CD4-positive, CD25-positive, alpha-beta regulatory T cell (primary cell): Measurements from ENCODE around the gene NR5A1. TPM values are rescaled to one million over a fixed set of nuclear protein-coding genes. Genes with fewer than 3 reads are reported as not detected.

Experiments used
- ATAC-seq, 2 donors: fragments of 150-1000 bp; cut with Tn5 transposase; one replicate each; pipeline ENCODE4 v1.10.0; 2021; ENCODE audit warnings: low read depth in 2 of 2, moderate number of reproducible peaks in 2 of 2, moderate library complexity in 1 of 2
- DNase-seq, 3 donors: peaks; one replicate each; pipeline versions ENCODE4 v3.0.0 to v3.0.0-alpha.2; 2012 to 2022; ENCODE audit warnings: mixed read lengths in 1 of 3
- H3K27ac ChIP-seq: one replicate; pipeline ENCODE4 v1.7.0; 2013; ENCODE audit warnings: mild to moderate bottlenecking, low read length; ENCODE audit not compliant: insufficient read depth, poor library complexity, severe bottlenecking
- H3K27me3 ChIP-seq: one replicate; pipeline ENCODE4 v1.7.0; 2013; ENCODE audit warnings: low read length; ENCODE audit not compliant: control insufficient read depth, insufficient read depth
- H3K36me3 ChIP-seq: one replicate; pipeline ENCODE4 v1.7.0; 2013; ENCODE audit warnings: mild to moderate bottlenecking, low read length, moderate library complexity; ENCODE audit not compliant: control insufficient read depth, insufficient read depth
- H3K4me1 ChIP-seq: 2 replicates; pipeline ENCODE4 v1.7.0; 2013; ENCODE audit warnings: mild to moderate bottlenecking, low read length; ENCODE audit not compliant: insufficient read depth, control insufficient read depth, poor library complexity, severe bottlenecking
- H3K4me3 ChIP-seq: one replicate; pipeline ENCODE4 v1.7.0; 2013; ENCODE audit warnings: low read depth, mild to moderate bottlenecking, low read length, moderate library complexity
- H3K9me3 ChIP-seq, 2 experiments: 1 replicate in 1 of 2; 2 replicates in 1 of 2; pipeline ENCODE4 v1.7.0; 2013; ENCODE audit warnings: low read length in 2 of 2, mild to moderate bottlenecking in 1 of 2, moderate library complexity in 1 of 2; ENCODE audit not compliant: control insufficient read depth in 2 of 2
- H3K27ac Mint-ChIP-seq, 3 donors: one replicate each; pipeline ENCODE4 v1.8.0; 2020 to 2022; ENCODE audit warnings: mild to moderate bottlenecking in 3 of 3, mixed read lengths in 3 of 3, moderate library complexity in 2 of 3
- H3K27me3 Mint-ChIP-seq: one replicate; pipeline ENCODE4 v1.8.0; 2022; ENCODE audit warnings: mild to moderate bottlenecking, mixed read lengths
- H3K36me3 Mint-ChIP-seq: one replicate; pipeline ENCODE4 v1.8.0; 2020; ENCODE audit warnings: mixed read lengths
- H3K4me1 Mint-ChIP-seq, 4 donors: one replicate each; pipeline ENCODE4 v1.8.0; 2020 to 2022; ENCODE audit warnings: mixed read lengths in 4 of 4, mild to moderate bottlenecking in 1 of 4
- H3K4me3 Mint-ChIP-seq, 4 donors: one replicate each; pipeline ENCODE4 v1.8.0; 2020 to 2022; ENCODE audit warnings: mild to moderate bottlenecking in 4 of 4, mixed read lengths in 4 of 4, moderate library complexity in 3 of 4
- H3K9me3 Mint-ChIP-seq, 7 donors: one replicate each; pipeline ENCODE4 v1.8.0; 2020 to 2022; ENCODE audit warnings: mixed read lengths in 7 of 7, mild to moderate bottlenecking in 3 of 7, moderate library complexity in 2 of 7
- polyA plus RNA-seq, 4 donors: library from polyadenylated mRNA; unstranded; fragments of 300-500 nt; fragmentation: Illumina TruSeq; gene quantifications; one replicate each; pipeline ENCODE4 v1.2.3, GENCODE V29; 2021
- total RNA-seq: library from RNA; stranded (reverse); gene quantifications from one replicate; pipeline ENCODE4 v1.2.3, GENCODE V29; 2022

Gene NR5A1
- total and polyA plus RNA-seq, 5 donors from 2014 or later: not detected

GRCh38 chr9:124444166-124444565 lies 63.0 kb downstream of the NR5A1 start:
- H3K27me3 ChIP-seq: no peaks in the 10 kb centered on the region
- Mint-ChIP-seq H3K27ac (no peak overlapping the region), H3K9me3 (peaks cover 0 to 2% (median 0%) of the 10 kb centered on the region in 7 donors), H3K27me3 (peaks cover 26% of the 10 kb centered on the region), H3K4me3 (no peak overlapping the region), H3K4me1 (no peaks in the 10 kb centered on the region), H3K36me3 (no peaks in the 10 kb centered on the region)
- no peak for ATAC-seq
- no peaks in the 10 kb centered on the region for H3K36me3 ChIP-seq
- no peaks in the 10 kb centered on the region for H3K9me3 ChIP-seq
- no peak for DNase-seq
- no peak overlapping the region for H3K4me3 ChIP-seq
- no peak overlapping the region for H3K27ac ChIP-seq
- H3K4me1 ChIP-seq: no peaks in the 10 kb centered on the region

GRCh38 chr9:124443625-124444024 lies 63.6 kb downstream of the NR5A1 start:
- no peak overlapping the region for H3K4me3 Mint-ChIP-seq
- H3K27me3 Mint-ChIP-seq: peaks cover 25% of the 10 kb centered on the region
- no peaks in the 10 kb centered on the region for H3K36me3 Mint-ChIP-seq
- Histone ChIP-seq H3K9me3 (no peaks in the 10 kb centered on the region), H3K27me3 (no peaks in the 10 kb centered on the region), H3K4me3 (no peak overlapping the region), H3K27ac (no peak overlapping the region), H3K4me1 (no peaks in the 10 kb centered on the region), H3K36me3 (no peaks in the 10 kb centered on the region)
- DNase-seq (no peak), ATAC-seq (no peak)
- H3K27ac Mint-ChIP-seq: no peak overlapping the region
- H3K9me3 Mint-ChIP-seq: peaks cover 0 to 2% (median 0%) of the 10 kb centered on the region in 7 donors
- H3K4me1 Mint-ChIP-seq: no peaks in the 10 kb centered on the region

GRCh38 chr9:124442826-124443225 lies 64.4 kb downstream of the NR5A1 start:
- H3K27ac ChIP-seq: no peak overlapping the region
- no peaks in the 10 kb centered on the region for H3K36me3 ChIP-seq
- ATAC-seq: no peak
- H3K4me1 ChIP-seq: no peaks in the 10 kb centered on the region
- H3K4me1 Mint-ChIP-seq: no peaks in the 10 kb centered on the region
- DNase-seq: no peak
- H3K27me3 Mint-ChIP-seq: peaks cover 18% of the 10 kb centered on the region
- H3K9me3 Mint-ChIP-seq: peaks cover 0 to 2% (median 0%) of the 10 kb centered on the region in 7 donors
- H3K9me3 ChIP-seq: no peaks in the 10 kb centered on the region
- no peak overlapping the region for H3K27ac Mint-ChIP-seq
- no peak overlapping the region for H3K4me3 ChIP-seq
- H3K36me3 Mint-ChIP-seq: no peaks in the 10 kb centered on the region
- H3K4me3 Mint-ChIP-seq: no peak overlapping the region
- no peaks in the 10 kb centered on the region for H3K27me3 ChIP-seq

GRCh38 chr9:124442379-124442778 lies 64.8 kb downstream of the NR5A1 start:
- Histone ChIP-seq H3K4me1 (no peaks in the 10 kb centered on the region), H3K27ac (no peak overlapping the region), H3K4me3 (no peak overlapping the region), H3K27me3 (no peaks in the 10 kb centered on the region), H3K9me3 (no peaks in the 10 kb centered on the region), H3K36me3 (no peaks in the 10 kb centered on the region)
- H3K27me3 Mint-ChIP-seq: peaks cover 18% of the 10 kb centered on the region
- DNase-seq (no peak), ATAC-seq (no peak)
- peaks cover 0 to 2% (median 0%) of the 10 kb centered on the region in 7 donors for H3K9me3 Mint-ChIP-seq
- no peak overlapping the region for H3K27ac Mint-ChIP-seq
- no peaks in the 10 kb centered on the region for H3K36me3 Mint-ChIP-seq
- no peaks in the 10 kb centered on the region for H3K4me1 Mint-ChIP-seq
- H3K4me3 Mint-ChIP-seq: no peak overlapping the region

GRCh38 chr9:124441291-124441690 lies 65.9 kb downstream of the NR5A1 start:
- no peaks in the 10 kb centered on the region for H3K4me1 ChIP-seq
- H3K9me3 ChIP-seq: no peaks in the 10 kb centered on the region
- H3K4me3 Mint-ChIP-seq: no peak overlapping the region
- H3K27ac ChIP-seq: no peak overlapping the region
- peaks cover 18% of the 10 kb centered on the region for H3K27me3 Mint-ChIP-seq
- no peaks in the 10 kb centered on the region for H3K36me3 ChIP-seq
- ATAC-seq: no peak
- no peaks in the 10 kb centered on the region for H3K36me3 Mint-ChIP-seq
- DNase-seq: no peak
- no peaks in the 10 kb centered on the region for H3K4me1 Mint-ChIP-seq
- H3K9me3 Mint-ChIP-seq: peaks cover 0 to 2% (median 0%) of the 10 kb centered on the region in 7 donors
- H3K27ac Mint-ChIP-seq: no peak overlapping the region
- H3K27me3 ChIP-seq: no peaks in the 10 kb centered on the region
- H3K4me3 ChIP-seq: no peak overlapping the region

- H3K27me3 ChIP-seq: no peaks in the 10 kb centered on the region
- Mint-ChIP-seq H3K36me3 (no peaks in the 10 kb centered on the region), H3K9me3 (peaks cover 0 to 2% (median 0%) of the 10 kb centered on the region in 7 donors), H3K4me1 (no peaks in the 10 kb centered on the region), H3K4me3 (no peak overlapping the region), H3K27me3 (peaks cover 18% of the 10 kb centered on the region), H3K27ac (no peak overlapping the region)
- H3K36me3 ChIP-seq: no peaks in the 10 kb centered on the region
- DNase-seq: no peak
- ATAC-seq: no peak
- no peaks in the 10 kb centered on the region for H3K4me1 ChIP-seq
- no peaks in the 10 kb centered on the region for H3K9me3 ChIP-seq
- no peak overlapping the region for H3K27ac ChIP-seq
- H3K4me3 ChIP-seq: no peak overlapping the region
Observed at GRCh38 chr9:124440786-124441185, 66.4 kb downstream of the NR5A1 start.

- Mint-ChIP-seq H3K36me3 (no peaks in the 10 kb centered on the region), H3K4me1 (no peaks in the 10 kb centered on the region), H3K27me3 (peaks cover 18% of the 10 kb centered on the region), H3K27ac (no peak overlapping the region), H3K9me3 (peaks cover 0 to 2% (median 0%) of the 10 kb centered on the region in 7 donors), H3K4me3 (no peak overlapping the region)
- ATAC-seq (no peak), DNase-seq (no peak)
- no peaks in the 10 kb centered on the region for H3K4me1 ChIP-seq
- no peaks in the 10 kb centered on the region for H3K9me3 ChIP-seq
- no peak overlapping the region for H3K4me3 ChIP-seq
- no peaks in the 10 kb centered on the region for H3K36me3 ChIP-seq
- H3K27ac ChIP-seq: no peak overlapping the region
- H3K27me3 ChIP-seq: no peaks in the 10 kb centered on the region
Observed at GRCh38 chr9:124439686-124440243, 67.4 kb downstream of the NR5A1 start.

- Mint-ChIP-seq H3K9me3 (peaks cover 0 to 2% (median 0%) of the 10 kb centered on the region in 7 donors), H3K27ac (no peak overlapping the region), H3K4me1 (no peaks in the 10 kb centered on the region), H3K4me3 (no peak overlapping the region), H3K36me3 (no peaks in the 10 kb centered on the region), H3K27me3 (peaks cover 18% of the 10 kb centered on the region)
- Histone ChIP-seq H3K36me3 (no peaks in the 10 kb centered on the region), H3K9me3 (no peaks in the 10 kb centered on the region), H3K4me1 (no peaks in the 10 kb centered on the region), H3K27me3 (no peaks in the 10 kb centered on the region), H3K27ac (no peak overlapping the region), H3K4me3 (no peak overlapping the region)
- ATAC-seq (no peak), DNase-seq (no peak)
Observed at GRCh38 chr9:124439086-124439485, 68.1 kb downstream of the NR5A1 start.
